Left ventricle myocardium inferior (tissue), 1 donor: ENCODE results near the gene ZFHX2. TPM values are rescaled to one million over a fixed set of nuclear protein-coding genes. Genes with fewer than 3 reads are reported as not detected.

Experiments
- DNase-seq: peaks from one replicate; pipeline ENCODE4 v3.0.0-alpha.2; 2020
- H3K27ac ChIP-seq: fragments of 200-600 bp; replicated peaks from 2 replicates; pipeline ENCODE4 v1.8.0; 2021
- H3K27me3 ChIP-seq: fragments of 200-600 bp; 2 replicates; pipeline ENCODE4 v1.8.0; 2021; ENCODE audit warnings: low read depth
- H3K36me3 ChIP-seq: fragments of 200-600 bp; 2 replicates; pipeline ENCODE4 v1.8.0; 2021
- H3K4me1 ChIP-seq: fragments of 200-600 bp; 2 replicates; pipeline ENCODE4 v1.8.0; 2021
- H3K4me3 ChIP-seq: fragments of 200-600 bp; 2 replicates; pipeline ENCODE4 v1.8.0; 2021; ENCODE audit warnings: mild to moderate bottlenecking, moderate library complexity
- H3K9me3 ChIP-seq: fragments of 200-600 bp; replicated peaks from 2 replicates; pipeline ENCODE4 v1.8.0; 2021
- intact Hi-C: fragments of 100-400 bp; cut with micrococcal nuclease; formaldehyde crosslinking; loops from one replicate; pipeline ENCODE4 v1.11.0; 2022
- total RNA-seq: library from RNA; stranded (reverse); fragmentation: NEBNext Ultra II Directional; extraction: Animal tissue kit (Norgen Biotek cat#: 25700); gene quantifications from one replicate; pipeline ENCODE4 v1.2.1, GENCODE V29; 2021
- TF ChIP-seq, protein P1 (sequence below): fragments of 200-600 bp; IDR thresholded peaks from 2 replicates; pipeline ENCODE4 v1.8.0; 2021; ENCODE audit warnings: antibody characterized with exemption, mild to moderate bottlenecking, borderline replicate concordance
- donor health status: DM: no; HTN: yes; CAD: no; lungs with severe emphysema.

ZFHX2 gene
- total RNA-seq, 1 donor from 2014 or later = 0.74 TPM

DNA sequence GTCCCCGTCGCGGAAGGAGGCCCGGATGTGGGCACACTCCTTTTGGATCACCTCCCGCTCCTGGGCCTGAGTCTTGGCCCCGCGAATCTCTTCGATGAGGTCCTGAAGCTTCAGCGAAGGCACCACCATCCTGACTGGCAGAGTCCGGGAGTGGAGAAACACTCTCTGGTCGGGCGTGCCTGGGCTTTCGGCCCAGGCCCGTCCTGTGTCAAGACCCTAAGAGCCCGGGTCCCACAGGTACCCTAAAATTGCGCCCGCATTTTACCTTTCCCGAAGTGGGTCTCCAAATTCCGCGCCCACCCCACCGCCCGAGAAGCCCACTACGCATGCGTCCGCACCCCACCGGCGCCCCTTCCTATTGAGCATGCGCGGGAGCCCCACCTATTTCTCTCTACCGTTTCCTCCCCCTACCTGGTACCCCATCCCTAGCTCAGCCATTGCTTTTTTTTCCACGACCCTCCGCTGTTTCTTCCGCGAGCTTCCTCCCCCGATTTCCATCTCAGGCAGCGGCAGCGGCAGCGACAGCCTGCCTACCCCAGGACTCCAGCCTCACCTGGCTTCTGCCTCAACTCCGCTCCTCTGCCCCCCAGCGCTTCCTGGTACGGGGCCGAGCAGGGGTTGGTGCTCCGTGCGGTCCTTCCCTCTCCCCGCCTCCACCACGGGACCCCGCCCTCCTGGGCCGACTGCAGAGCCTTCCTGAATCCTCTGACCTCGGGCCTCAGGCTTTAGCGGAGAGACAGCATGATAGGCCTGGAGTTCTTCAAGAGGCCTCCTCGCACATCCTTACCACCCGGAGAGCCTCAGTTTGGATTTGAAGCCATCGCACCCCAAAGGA, 15.8 kb upstream of the ZFHX2 start, which contains the start of gene AP1G2:
Gene AP1G2, minus strand, starts transcription at position 606 of the 835 bp plus-strand sequence. Its CDS starts 477 bp downstream, at position 129.
- intact Hi-C loops = no loop called here
- Histone ChIP-seq H3K9me3 (no peaks in the 10 kb centered on the region), H3K27ac (peak within 1 kb of the TSS; percentile 78), H3K36me3 (no peaks in the 10 kb centered on the region), H3K27me3 (peaks cover 13% of the 10 kb centered on the region), H3K4me1 (peaks cover 19% of the 10 kb centered on the region), H3K4me3 (peak within 1 kb of the TSS; percentile 80)
- TF ChIP-seq, protein P1, sequence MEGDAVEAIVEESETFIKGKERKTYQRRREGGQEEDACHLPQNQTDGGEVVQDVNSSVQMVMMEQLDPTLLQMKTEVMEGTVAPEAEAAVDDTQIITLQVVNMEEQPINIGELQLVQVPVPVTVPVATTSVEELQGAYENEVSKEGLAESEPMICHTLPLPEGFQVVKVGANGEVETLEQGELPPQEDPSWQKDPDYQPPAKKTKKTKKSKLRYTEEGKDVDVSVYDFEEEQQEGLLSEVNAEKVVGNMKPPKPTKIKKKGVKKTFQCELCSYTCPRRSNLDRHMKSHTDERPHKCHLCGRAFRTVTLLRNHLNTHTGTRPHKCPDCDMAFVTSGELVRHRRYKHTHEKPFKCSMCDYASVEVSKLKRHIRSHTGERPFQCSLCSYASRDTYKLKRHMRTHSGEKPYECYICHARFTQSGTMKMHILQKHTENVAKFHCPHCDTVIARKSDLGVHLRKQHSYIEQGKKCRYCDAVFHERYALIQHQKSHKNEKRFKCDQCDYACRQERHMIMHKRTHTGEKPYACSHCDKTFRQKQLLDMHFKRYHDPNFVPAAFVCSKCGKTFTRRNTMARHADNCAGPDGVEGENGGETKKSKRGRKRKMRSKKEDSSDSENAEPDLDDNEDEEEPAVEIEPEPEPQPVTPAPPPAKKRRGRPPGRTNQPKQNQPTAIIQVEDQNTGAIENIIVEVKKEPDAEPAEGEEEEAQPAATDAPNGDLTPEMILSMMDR = no peak
- peak; percentile 86 for DNase-seq

DNA sequence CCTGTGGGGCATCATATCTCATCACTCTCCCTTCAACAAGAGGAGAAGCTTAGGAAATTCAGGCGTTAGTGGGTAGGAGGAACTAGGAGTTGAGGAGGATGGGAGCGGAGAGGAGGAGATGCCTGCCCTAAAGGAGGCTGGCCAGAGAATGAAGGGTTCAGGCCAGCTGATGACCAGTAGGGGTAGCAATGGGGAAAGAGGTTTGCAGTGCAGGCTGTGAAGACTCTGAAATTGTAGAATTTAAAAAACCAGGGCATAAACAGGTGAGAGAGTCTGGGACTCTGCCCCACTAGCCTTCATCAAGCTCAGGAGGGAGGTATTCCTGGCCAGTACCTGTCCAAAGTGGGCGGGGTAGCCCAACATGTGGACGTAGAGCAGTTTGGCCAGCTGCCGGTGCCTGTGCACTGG, 15.2 kb upstream of the ZFHX2 start:
- DNase-seq = no peak
- TF ChIP-seq, protein P1 = peak; percentile 19
- intact Hi-C loops = no loop called here
- Histone ChIP-seq H3K36me3 (peaks cover 4% of the 10 kb centered on the region), H3K4me1 (peaks cover 19% of the 10 kb centered on the region), H3K27ac (peak overlapping the region; percentile 78), H3K9me3 (no peaks in the 10 kb centered on the region), H3K27me3 (peaks cover 7% of the 10 kb centered on the region), H3K4me3 (peak overlapping the region; percentile 80)

DNA sequence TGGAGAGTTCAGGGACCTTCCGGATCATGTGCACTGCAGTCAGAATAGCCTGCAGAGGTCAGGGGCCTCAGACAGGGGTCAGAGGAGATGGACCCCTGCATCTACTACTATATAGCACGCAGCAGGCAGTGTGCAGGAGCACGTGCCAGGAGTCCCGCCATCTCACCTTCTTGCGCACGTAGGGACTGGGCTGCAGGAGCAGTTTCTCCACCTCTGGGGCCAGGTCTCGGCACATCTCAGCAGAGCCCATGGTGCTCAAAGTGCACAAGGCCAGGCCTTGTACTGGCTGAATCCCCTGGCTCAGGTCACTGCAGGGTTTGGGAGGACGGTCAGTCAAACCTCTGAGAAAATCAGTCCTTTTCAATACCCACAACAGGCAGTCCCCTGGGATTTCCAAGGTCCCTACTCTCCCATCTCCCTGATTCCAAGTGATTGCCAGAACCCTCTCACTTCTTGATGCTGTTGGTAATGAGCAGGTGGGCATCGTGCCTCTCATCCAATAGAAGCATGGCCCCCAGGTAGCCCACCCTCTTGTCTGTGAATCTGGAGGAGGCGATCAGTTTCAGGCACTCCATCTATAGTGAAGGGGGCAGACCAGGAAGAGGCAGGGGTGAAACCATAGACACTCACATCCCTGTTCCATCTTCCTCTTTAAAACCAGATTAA, 14.7 kb upstream of the ZFHX2 start:
- H3K9me3 ChIP-seq = no peaks in the 10 kb centered on the region
- no peak for DNase-seq
- TF ChIP-seq, protein P1 = no peak
- peaks cover 2% of the 10 kb centered on the region for H3K27me3 ChIP-seq
- intact Hi-C loops = no loop called here
- H3K4me3 ChIP-seq = peak overlapping the region; percentile 80
- H3K27ac ChIP-seq = peak overlapping the region; percentile 78
- H3K4me1 ChIP-seq = peaks cover 19% of the 10 kb centered on the region
- peaks cover 9% of the 10 kb centered on the region for H3K36me3 ChIP-seq

DNA sequence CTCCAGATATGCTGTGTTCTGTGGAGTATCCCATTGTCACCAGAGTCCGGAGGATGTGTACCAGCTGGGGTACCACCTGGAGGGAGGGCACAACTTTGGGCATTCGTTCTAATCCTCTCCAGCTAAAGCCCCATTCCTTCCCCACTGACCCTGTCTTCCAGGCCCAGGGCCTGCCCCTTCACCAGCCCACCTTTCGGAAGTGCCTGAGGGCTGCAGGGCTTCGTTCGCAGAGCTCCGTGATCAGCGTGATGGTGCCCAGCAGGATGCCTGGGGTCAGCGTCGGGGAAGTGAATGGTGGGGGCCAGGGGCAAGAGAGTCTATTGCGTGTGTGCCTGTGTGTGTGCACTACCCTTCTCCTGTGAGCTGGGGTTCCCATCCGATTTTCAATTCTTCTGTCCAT, 14.1 kb upstream of the ZFHX2 start:
- peaks cover 13% of the 10 kb centered on the region for H3K36me3 ChIP-seq
- intact Hi-C loops = no loop called here

DNA sequence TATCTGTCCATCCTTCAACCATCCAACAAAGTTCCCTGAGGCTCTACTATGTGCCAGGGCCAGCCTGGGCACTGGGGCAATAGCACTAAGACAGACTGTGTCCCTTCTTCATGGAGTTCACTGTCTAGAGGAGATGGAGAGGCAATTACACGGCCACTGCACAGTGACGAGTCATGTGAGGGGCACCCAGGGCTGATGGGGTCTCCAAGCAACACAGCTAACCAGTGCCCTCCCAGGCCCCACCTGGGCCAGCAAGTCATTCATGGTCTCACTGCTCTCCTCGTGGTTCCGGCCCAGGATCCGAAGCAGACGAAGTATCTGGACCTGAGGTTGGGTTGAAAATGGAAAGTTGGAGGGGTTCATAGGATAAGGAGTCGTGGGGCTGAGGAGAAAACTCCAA, 13.3 kb upstream of the ZFHX2 start:
- Histone ChIP-seq H3K36me3 (peaks cover 17% of the 10 kb centered on the region), H3K4me3 (no peak overlapping the region), H3K9me3 (no peaks in the 10 kb centered on the region), H3K27me3 (no peaks in the 10 kb centered on the region), H3K4me1 (peaks cover 19% of the 10 kb centered on the region), H3K27ac (no peak overlapping the region)
- TF ChIP-seq, protein P1 = no peak
- DNase-seq = no peak
- intact Hi-C loops = no loop called here

More for the DNA sequence above, 14.1 kb upstream of the ZFHX2 start:
- Histone ChIP-seq H3K27ac (no peak overlapping the region), H3K4me3 (no peak overlapping the region), H3K4me1 (peaks cover 19% of the 10 kb centered on the region), H3K27me3 (no peaks in the 10 kb centered on the region), H3K9me3 (no peaks in the 10 kb centered on the region)
- no peak for DNase-seq
- TF ChIP-seq, protein P1 = no peak
